Measurements from ENCODE around the gene PPFIA3.

GRCh38 chr19:49119411-49120324, at the start of gene PPFIA3:
- no peak for TF ChIP-seq RAD21 (IDR thresholded peaks at IDR 0.05; ENCODE audit: low read depth)
- TF ChIP-seq ZBTB7A (IDR thresholded peaks at IDR 0.05; ENCODE audit: low read depth) = peak; percentile 64; the same call in 1 of the 2 replicates
- TF ChIP-seq CEBPB (IDR thresholded peaks at IDR 0.05) = no peak
- peak; percentile 58; the same call in 1 of the 2 replicates for TF ChIP-seq YY1 (IDR thresholded peaks at IDR 0.05; ENCODE audit: low read depth)
- no peak for TF ChIP-seq FOXM1 (IDR thresholded peaks at IDR 0.05; ENCODE audit: borderline replicate concordance, low read depth)
- TF ChIP-seq, protein P1, sequence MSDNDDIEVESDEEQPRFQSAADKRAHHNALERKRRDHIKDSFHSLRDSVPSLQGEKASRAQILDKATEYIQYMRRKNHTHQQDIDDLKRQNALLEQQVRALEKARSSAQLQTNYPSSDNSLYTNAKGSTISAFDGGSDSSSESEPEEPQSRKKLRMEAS (IDR thresholded peaks at IDR 0.05) = peak; percentile 90
- TF ChIP-seq TEAD4 (IDR thresholded peaks at IDR 0.05) = peak; percentile 36; the same call in 1 of the 2 replicates
- TF ChIP-seq TAF1 (IDR thresholded peaks at IDR 0.05; ENCODE audit: low read depth) = no peak
- TF ChIP-seq, protein P2, sequence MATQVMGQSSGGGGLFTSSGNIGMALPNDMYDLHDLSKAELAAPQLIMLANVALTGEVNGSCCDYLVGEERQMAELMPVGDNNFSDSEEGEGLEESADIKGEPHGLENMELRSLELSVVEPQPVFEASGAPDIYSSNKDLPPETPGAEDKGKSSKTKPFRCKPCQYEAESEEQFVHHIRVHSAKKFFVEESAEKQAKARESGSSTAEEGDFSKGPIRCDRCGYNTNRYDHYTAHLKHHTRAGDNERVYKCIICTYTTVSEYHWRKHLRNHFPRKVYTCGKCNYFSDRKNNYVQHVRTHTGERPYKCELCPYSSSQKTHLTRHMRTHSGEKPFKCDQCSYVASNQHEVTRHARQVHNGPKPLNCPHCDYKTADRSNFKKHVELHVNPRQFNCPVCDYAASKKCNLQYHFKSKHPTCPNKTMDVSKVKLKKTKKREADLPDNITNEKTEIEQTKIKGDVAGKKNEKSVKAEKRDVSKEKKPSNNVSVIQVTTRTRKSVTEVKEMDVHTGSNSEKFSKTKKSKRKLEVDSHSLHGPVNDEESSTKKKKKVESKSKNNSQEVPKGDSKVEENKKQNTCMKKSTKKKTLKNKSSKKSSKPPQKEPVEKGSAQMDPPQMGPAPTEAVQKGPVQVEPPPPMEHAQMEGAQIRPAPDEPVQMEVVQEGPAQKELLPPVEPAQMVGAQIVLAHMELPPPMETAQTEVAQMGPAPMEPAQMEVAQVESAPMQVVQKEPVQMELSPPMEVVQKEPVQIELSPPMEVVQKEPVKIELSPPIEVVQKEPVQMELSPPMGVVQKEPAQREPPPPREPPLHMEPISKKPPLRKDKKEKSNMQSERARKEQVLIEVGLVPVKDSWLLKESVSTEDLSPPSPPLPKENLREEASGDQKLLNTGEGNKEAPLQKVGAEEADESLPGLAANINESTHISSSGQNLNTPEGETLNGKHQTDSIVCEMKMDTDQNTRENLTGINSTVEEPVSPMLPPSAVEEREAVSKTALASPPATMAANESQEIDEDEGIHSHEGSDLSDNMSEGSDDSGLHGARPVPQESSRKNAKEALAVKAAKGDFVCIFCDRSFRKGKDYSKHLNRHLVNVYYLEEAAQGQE (IDR thresholded peaks at IDR 0.05; ENCODE audit: low read depth) = peak; percentile 97
- TF ChIP-seq CREB1 (IDR thresholded peaks at IDR 0.05; ENCODE audit: low read depth) = no peak
- no peak for TF ChIP-seq EGR1 (IDR thresholded peaks at IDR 0.05)
- peak; percentile 52; the same call in 1 of the 2 replicates for TF ChIP-seq TCF12 (IDR thresholded peaks at IDR 0.05; ENCODE audit: low read depth)
